Measurements from ENCODE around the gene C1QB.

C1QB gene, protein sequence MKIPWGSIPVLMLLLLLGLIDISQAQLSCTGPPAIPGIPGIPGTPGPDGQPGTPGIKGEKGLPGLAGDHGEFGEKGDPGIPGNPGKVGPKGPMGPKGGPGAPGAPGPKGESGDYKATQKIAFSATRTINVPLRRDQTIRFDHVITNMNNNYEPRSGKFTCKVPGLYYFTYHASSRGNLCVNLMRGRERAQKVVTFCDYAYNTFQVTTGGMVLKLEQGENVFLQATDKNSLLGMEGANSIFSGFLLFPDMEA

GRCh38 chr1:22652881-22653316, at the start of gene C1QB:
Gene C1QB (plus strand): TSS chr1:22653236. CDS start chr1:22659463, 6,227 bp downstream.
- DNase-seq, result no peak

DNA sequence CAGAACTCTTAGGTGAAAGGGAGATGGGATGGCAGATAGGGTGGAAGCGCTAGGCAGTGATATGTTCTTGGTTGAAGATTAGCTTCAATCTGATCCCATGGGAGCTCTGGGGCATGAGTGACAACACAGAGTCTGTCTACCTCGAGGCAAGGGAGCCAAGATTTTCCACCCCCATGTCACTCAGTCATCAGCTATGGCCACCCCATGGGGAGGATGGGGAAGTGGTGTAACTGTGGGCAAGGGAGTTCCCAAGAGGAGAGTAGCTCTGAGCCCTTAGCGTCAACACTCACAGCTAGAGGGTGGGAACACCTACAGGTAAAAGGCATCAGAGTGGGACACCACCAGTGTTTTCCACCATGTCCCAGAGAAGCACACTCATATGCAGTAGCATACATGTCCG, 46.9 kb upstream of the C1QB start:
- DNase-seq, result no peak

DNA sequence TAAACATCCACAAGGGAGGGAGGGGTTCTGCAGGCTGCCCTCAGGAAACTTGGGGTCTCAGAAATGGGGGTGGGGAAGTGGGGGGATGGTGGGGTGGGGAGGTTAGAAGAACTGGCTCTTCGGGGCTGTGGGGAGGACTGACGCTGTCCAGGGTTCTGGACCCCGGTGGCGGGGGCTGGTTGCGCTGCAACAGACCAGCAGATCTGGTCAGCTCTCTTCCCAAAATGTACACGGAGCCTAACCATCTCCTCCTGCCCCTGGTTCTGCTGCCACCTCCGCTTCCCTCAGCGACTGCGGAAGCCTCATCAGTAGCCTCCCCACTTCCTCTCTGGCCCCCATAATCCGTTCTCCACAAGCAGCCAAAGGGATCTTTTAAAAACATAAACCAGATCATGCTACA, 45.9 kb upstream of the C1QB start:
- DNase-seq, result no peak

DNA sequence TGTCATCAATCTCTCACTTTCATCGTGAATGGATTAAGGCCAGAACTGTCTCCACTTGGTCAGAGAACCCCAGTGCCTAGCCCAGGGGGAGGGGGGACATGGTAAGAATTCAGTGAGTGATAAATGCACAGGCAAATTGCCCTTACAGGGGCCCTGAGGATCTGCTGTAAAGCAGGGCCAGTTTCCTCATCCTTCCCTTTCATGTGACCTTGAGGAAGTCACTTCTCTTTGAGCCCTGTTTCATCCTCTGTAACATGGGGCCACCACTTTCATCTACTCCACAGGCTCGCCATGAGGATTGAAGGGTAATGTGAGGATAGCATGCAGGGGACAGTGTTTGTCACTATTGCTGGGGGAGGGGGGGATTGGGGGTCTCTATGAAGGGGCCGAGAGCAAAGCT, 44.7 kb upstream of the C1QB start:
- no peak for DNase-seq

DNA sequence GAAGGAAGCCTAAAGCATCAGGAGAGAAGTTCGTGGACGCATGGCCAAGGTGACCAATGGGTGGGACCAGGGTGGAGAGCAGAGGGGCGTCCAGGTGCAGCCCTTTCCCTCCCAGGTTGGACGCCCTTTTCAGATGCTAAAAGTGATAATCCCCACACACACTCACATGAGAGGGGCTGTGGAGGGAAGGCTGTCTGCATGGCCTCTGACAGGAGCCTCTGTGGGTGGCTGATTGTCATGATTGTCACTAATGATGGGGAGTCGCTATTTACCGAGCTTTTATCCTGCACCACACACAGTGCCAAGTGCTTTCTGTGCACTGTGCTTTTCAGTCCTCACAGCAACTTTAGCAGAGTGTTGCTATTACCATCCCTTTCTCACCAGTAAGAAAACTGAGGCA, 43.7 kb upstream of the C1QB start:
- DNase-seq, result no peak

DNA sequence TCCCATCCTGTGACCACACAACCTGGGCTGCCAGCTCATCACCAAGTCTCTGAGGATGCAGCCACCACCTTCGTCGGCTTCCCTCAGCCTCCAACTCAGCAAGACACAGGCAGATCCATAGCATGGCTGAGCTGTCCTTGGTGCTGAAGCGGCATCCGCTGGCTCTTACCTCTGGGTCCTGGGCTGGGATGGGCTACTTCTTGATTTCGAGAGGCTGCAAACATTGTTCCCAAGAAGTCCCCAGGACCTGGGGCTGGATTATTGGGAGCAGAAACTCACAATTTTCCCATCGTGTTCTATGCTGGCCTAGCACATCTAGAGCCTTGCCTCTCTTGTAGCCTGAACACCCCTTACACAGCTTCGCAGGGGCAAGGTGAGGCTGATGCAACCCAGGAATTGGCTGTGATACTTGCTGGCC, 41.5 kb upstream of the C1QB start:
- DNase-seq, result no peak

DNA sequence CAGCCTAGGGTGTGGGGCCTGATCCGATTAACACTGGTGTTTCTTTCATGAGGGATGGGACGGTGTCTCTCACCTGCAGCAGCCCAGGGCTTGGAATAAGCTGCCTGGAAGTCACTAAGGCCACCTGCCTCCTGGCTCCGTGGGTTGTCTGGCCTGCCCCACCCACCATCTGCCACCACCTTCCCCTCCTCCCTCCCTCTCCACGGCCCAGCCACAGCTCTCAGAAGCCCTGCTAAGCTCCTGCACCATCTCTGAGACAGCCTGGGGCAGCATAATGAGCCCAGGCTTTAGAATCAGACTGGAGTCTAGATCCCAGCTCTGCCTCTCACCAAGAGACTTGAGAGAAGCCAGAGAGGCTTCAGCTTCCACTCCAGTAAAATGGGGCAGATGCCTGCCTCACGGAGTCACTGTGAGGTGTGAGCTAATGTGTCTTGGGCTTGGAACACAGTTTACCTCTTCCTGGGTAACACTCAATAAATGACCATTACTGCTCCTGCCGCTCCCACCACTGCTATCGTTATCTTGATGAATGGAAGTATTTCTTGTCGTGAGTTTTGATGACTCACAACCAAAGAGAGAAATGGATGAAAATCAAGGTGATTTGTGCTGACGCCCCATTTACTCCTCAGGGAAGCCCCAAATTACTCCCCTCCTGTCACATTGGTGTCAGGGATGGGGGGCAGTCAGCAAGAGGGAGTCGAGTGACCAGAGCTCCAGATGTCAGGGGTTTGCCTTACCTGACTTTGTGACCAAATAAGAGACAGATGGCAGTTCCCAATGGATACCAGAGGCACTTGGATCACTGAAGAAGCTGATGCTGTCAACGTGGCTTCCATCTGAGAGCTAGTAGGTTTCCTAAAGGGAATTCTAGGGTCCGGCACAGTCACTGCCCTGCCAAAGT, 40.1 kb upstream of the C1QB start:
- DNase-seq, result no peak

DNA sequence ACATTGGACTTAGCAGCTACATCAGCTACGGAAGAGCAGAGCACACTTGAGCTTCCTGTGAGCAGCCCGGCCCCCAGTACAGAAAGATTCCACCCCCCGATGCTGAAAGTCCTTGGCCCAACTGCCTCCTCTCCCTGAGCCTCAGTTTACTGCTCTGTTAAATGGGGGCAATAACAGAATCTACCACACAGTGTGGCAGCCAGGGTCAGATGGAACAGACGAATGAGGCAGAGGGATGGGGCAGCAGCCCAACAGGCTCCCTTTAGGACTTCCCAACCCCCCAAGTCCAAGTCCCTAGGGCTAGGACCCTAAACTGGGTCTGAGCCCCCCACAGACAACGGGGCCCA, 39.5 kb upstream of the C1QB start:
- DNase-seq, result no peak

- DNase-seq, result no peak
Measured at GRCh38 chr1:22613951-22614350, 39.1 kb upstream of the C1QB start.

DNA sequence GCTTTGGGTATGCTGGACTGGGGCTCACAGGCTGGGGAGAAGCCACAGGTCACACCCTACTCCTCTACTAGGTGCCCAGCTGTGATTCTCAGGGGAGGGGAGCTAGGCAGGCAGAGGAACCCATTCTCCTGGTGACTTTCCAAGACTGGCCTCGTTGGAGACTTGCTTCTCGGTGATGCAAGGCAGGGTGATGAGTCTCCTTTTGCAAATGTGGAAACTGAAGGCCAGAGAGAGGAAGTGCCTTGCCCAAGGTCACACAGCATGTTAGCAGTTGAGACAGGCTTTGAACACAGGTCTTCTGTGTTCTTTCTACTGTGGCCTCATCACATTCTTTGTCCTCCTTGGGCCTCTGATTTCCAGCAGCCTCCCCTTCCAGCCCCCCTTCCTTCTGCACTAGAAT, 37.1 kb upstream of the C1QB start:
- no peak for DNase-seq

- DNase-seq, result no peak
Measured at GRCh38 chr1:22616571-22616970, 36.5 kb upstream of the C1QB start.

- peak; percentile 55 for DNase-seq
Measured at GRCh38 chr1:22618056-22618455, 35.0 kb upstream of the C1QB start.

GRCh38 chr1:22619252-22619651, 33.8 kb upstream of the C1QB start:
- no peak for DNase-seq

DNA sequence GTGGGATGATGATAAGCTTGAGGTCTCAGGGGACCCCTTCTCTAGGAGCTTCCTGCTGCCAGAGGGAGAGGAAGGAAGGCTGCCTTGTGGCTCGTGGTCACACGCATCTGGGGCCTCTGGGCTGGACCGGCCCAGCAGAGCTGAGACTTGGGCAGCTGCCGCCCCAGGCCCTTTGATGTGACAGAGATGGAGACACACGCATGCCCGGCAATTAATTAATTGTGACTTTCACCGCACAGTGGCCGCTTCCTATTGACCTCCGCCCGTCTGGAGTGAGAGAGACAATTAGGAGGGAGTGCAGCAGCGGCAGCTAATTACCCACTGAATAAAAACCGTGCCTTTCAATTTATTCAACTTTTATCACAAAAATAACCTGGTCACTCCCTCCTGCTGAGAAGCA, 33.2 kb upstream of the C1QB start:
- DNase-seq, result no peak

DNA sequence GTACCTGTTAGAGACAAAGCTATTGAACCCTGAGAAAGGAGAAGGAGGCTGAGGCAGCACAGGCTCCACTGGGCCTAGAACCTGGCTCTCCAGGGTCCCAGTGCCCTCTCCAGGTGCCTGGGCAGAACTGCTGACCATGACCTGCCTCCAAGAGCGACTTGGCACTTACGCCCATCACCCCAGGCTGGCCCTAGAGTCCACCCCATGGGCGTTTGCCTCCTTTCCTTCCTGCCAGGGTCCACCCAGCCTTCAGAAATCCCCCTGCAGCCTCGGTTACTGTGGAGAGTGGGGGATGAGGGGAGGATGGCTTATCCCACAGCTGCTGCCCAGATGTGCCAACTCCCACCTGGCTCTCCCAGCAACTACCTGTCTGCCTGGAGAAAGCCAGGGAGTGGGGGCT, 31.3 kb upstream of the C1QB start:
- no peak for DNase-seq

DNA sequence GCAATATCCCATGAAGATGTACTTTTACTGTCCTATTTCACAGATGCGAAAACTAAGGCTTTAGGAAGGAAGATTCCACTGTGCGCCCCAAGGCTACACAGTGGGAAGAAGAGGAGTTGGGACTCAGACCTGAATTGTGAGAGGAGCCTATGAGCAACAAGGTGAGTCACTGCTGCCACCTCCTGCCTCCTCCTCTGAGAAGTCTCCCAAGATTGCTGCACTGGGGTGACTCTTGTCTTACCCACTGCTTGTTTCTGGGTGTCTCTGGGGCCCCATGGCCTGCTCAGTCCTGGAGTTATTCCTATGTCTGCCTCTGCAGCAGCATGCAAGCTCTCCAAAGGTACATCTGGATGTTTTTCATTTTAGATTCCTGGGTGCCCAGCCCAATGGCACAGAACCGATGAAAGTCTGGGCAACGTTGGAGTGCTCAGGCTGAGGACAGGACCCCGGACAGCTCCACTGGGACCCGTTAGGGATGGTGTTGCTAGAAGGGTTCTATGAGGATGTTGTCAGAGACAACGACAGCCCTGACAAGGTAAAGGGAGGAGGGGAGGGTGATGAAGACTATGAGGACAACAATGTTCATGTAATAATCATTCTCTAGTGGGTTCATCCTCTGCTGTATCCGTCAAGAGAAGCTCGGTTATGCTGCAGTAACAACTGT, 27.6 kb upstream of the C1QB start:
- no peak for DNase-seq

- DNase-seq, result no peak
Measured at GRCh38 chr1:22626237-22627157, 26.5 kb upstream of the C1QB start.

- DNase-seq, result peak; percentile 84
Measured at GRCh38 chr1:22627331-22627730, 25.7 kb upstream of the C1QB start.

GRCh38 chr1:22628698-22629444, 24.2 kb upstream of the C1QB start:
- no peak for DNase-seq

- DNase-seq, result no peak
Measured at GRCh38 chr1:22629886-22630285, 23.1 kb upstream of the C1QB start.

- DNase-seq, result no peak
Measured at GRCh38 chr1:22633697-22634463, 19.2 kb upstream of the C1QB start.

All from NCI-H1092 (cell line).